HT1080 (cell line): ENCODE data around the gene GID8. TPM values are rescaled to one million over a fixed set of nuclear protein-coding genes. Genes with fewer than 3 reads are reported as not detected.
A peak's percentile ranks its signal among the peaks of the same experiment; 100 is the strongest.

Experiments used
- DNase-seq: peaks from one replicate; pipeline ENCODE4 v3.0.0-alpha.2; 2015; ENCODE audit warnings: low read depth
- polyA plus RNA-seq, 2 experiments: library from polyadenylated mRNA; depleted of rRNA; stranded (reverse); fragments of >200 nt; gene quantifications; 2 replicates each; pipeline ENCODE4 v1.2.3, GENCODE V29; 2015
- total RNA-seq: library from RNA; depleted of rRNA; stranded (reverse); fragments of >200 nt; shearing (Covaris generic); gene quantifications from 2 replicates; pipeline ENCODE4 v1.2.3, GENCODE V29; 2014; rRNA removed

GID8 gene
- 20.1 and 29.2 TPM in 2 replicates for total RNA-seq
- polyA plus RNA-seq (2015; cell fraction: cytosol; rRNA removed) = 22.2 and 27.8 TPM in 2 replicates
- polyA plus RNA-seq (2015; cell fraction: nucleus; rRNA removed) = 20.5 and 23.2 TPM in 2 replicates

DNA sequence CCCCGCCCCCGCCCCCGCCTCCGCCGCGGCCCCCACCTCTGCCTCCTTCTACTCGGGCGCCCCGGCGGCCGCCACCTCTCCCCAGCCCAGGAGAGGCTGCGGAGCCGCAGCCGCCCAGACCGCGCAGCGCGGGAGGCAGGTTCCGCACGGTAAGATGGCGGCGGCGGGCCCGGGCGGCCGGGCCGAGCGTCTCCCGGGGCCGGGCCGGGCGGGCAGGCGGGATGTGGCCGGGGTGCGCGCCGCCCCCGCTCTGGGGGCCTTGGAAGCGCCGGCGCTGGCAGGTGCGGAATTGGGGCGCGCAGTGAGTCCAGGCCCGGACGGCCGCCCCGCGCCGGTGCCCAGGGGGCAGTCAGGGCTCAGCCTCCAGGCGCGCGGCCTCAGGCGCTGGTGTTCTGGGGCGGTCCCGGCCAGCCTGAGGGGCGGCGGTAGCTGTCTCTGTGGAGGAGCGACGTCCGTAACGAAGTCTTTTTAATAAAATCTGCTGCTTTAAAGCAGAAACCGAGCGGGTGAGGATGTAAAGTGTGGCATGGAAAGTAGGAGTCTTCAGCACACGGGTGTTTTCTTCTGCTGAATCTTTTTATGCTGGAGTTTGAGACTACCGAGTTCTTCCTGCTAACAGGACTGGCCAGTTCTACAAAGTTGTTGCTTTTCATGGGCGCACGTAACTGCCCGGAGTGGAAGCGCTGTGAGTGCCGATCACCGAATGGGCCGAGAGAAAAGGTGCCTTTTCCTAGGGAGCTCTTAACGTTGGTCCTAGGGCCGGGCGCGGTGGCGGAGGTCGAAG, at the start of gene GID8:
Gene GID8, plus strand, starts transcription at position 43 of the 784 bp plus-strand sequence. CDS start 3,356 bp downstream, outside the sequence.
- peak; percentile 17 for DNase-seq

DNA sequence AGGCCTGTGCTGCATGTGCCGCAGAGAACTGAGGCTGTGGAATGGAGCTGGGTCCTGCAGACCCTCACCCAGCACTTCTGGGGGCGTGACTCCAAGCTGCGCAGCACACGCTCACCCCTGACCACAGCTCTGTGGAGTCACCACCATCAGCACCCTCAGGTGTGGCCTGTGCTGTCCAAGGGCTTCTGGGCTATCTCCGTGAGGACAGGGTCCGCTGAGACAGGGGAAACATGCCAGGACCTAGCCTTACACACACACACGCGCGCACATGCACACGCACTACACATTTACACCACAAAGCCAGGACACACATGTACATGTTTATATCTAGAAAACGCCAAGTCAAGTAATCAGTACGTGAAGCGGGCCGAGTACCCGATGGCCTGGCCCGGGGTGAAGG, 49.5 kb upstream of the GID8 start:
- no peak for DNase-seq

DNA sequence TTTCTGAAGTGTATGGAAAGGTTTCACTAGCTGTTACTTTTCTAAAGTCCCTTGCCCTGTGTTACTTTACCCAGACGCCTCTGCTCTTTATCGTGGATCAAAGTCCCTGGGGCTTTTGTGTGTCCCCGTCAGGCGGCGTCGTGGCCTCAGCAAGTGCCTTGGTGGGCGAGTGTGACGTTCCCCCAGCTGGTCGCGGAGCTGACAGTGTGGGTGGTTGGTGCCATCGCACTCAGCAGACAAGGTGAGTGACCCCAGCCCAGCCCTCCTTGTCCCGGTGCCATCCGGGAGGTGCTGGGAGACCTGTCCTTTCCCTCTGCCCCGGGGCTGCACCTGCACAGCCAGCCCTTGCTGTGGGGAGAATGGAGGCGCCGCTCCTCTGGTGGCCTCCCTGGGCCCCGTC, 49.0 kb upstream of the GID8 start:
- no peak for DNase-seq

GRCh38 chr20:62889411-62889810, 48.5 kb upstream of the GID8 start:
- no peak for DNase-seq

GRCh38 chr20:62889871-62890270, 48.1 kb upstream of the GID8 start:
- DNase-seq = no peak

- no peak for DNase-seq
Measured at GRCh38 chr20:62890444-62890843, 47.5 kb upstream of the GID8 start.

DNA sequence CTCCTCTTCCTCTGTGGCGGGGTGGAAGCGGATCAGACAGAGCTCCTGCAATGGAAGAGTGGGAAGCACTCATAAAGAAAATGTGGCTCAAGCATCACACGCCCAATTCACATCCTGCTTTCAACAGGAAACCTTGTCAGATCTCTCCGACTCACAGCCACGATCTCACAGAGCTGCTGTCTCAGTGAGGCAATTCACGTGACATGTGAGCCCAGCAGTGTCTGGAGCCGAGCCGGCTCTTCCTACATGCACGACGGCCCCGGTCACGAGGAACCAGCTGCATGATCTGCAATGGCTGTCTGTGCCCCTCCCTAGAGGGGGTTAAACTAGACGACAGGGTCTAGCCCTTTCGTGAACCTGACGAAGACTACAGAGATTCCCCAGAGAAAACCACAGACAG, 46.8 kb upstream of the GID8 start:
- peak; percentile 68 for DNase-seq

GRCh38 chr20:62892348-62893304, 45.3 kb upstream of the GID8 start:
- no peak for DNase-seq

GRCh38 chr20:62893700-62894099, 44.2 kb upstream of the GID8 start:
- DNase-seq = no peak

DNA sequence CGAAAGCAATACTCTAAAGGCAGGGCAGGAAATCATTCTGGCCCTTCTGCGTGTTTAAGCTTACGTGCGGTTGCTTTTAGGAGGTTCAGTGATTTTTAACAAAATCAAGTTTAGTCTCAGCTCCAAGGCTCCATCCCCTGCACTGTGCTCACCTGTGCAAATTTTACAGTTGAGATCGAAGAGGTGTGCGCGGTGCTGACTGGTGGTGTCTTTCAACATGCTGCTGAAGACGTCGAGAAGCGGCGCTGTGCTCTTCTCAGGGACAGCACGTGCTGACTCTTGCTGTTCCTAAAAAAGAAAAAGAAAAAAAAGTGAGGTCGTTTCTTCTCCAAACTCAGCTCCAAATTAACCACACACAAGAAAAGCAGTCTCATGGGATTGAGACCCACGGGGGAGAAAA, 43.7 kb upstream of the GID8 start:
- DNase-seq = no peak

DNA sequence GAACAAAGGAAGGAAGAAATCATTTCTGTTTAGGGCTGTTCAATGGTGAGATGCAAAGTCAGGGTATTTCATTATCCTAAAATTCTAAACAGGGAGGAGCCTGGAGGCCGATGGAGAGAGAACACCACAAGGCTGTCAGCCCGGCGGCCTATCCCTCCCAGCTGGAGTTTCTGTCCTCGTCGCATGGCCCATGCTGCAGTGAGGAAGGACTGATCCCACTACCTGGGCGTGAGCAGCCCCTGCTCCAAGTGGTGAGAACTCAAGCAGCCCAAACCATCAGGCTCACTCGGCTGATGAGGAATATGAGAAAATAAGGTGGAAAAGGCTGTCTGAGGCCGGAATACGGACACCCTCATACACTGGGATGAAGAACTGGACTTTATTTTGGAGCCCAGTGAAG, 42.4 kb upstream of the GID8 start:
- no peak for DNase-seq

- DNase-seq = no peak
Measured at GRCh38 chr20:62896526-62896925, 41.4 kb upstream of the GID8 start.

DNA sequence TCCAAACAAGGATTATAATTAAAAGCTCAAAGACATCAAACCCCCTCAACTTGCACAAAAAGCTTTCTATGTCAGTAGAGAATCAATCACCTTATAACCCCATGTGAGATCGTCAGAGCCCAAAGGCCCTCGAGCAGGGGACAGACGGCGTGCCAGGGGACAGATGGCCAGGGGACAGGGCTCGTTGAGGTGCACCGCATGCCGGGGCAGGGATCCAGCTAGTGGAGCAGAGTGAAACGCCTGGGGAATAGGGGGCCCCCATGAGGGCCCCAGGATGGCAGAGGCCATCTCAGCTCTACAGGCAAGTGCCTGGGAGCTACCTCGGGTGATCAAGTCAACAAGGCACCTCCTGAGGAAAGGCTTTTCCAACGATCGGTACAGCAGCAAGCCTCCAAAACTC, 40.3 kb upstream of the GID8 start:
- DNase-seq = no peak

DNA sequence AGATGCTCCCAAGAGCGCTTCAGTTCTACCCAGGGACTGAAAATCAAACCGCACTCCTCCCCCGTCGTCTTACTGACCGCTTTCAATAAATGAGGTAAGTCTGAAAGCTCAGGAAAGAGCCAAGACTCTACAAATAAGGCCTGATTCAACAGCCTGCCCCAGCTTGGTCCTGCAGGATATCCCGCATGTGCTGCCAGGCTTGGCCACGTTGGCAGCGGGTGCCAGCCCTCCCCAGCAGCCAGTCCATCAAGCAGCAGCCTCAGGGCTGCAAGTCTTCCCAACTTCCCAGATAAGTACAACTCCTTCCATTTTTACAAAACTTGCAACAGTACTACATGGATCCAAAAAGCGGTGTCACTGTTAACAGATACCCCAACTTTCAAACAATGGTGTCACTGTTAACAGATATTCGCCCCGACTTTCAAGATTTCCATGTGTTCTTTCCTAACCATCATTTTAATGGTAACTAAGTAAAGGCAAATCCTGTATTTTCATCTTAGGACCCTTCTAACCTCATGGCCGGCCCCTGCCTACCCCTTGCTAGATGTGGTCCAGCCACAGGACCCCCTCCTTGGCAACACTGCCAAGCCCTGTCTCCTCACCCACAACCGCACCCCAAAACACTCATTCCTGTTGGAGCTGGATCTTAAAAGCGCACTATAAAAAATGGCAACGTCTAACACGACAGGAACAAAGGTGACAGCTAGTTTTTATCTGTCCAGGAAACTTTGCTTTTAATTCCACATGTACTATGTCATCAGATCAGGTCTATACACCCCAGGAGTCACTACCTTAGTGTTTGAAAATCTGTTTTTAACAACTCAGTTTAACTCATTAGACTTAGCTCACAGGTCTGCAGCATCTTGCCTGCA, 39.6 kb upstream of the GID8 start:
- no peak for DNase-seq

DNA sequence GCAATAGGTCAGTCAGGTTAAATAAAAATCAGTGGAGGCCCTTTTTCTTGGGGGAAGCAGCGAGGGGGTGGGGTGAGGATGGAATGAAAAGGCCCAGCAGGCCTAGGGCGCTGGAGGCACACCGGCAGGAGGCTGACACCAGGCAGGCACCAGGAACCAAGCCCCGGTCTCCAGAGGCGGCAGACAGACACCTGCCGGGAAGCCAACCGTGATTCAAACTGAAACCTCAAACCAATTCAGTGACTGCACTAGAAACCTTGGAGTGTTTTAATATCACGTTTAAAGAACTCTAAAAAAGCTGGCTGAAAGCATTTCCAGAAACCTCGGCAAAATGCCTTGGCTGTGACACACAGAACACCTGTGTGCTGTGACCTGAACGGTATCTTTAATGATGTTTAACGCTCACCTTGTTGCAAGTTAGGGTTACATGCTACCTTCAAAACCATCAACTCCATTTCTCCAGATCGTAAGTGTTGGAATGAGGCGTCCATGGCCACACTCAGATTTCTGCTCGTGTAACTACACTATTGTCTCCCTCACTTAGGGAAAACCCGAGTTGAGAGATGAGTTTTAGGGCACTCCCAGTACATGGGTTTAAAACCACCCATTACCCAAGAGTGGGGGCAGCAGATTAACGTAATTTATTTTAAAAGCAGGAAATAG, 38.8 kb upstream of the GID8 start:
- DNase-seq = no peak

DNA sequence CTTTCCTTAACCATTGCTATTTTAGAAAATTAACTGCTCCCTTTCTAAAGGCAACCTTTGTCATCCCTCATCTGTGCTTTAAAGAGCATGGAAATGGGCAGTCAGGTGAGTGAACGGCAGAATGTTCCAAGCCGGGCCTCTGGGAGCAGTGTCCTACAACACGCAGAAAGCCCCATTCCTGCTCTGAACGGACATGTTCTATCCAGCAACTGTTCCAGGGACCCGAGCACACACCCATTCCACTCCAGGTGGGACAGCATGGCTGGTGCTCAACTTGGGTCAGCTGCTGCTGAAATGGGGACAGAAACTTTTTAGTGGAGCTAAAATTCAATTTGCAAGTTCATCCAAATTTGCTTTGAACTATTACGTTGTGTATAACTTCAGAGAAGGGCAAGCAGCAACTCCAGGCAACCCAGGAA, 38.3 kb upstream of the GID8 start:
- DNase-seq = no peak

DNA sequence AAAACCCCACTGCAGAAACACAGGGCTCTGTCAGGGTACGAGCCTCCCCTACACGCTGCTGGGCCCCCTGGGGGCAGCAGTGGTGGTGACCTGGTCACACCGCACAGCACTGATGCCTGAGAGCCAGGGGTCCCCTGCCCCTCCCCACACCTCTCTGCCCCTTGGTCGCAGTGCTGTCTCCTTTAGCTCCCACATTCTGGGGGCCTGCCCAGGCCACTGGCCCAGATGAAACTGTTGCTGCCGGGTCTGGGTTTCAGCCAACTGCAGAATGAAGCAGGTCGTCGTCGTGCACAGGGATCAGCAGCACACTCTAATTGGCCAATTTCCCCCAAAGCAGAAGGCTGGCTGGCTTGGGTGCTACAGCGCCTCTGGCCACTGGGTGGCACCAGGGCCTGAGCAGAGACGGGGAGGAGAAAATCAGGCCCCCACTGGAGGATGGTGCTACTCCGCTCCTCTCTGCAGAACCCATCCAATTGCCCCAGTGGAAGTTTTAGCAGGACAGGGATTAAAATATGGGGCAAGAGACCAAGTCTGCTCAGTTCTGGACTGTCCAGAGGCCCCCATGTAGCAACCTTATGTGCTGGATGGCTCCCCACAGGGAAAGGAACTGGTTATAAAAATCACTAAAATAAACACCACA, 37.8 kb upstream of the GID8 start:
- DNase-seq = peak; percentile 56

- no peak for DNase-seq
Measured at GRCh38 chr20:62900692-62901584, 37.0 kb upstream of the GID8 start.

GRCh38 chr20:62901891-62902290, 36.1 kb upstream of the GID8 start:
- no peak for DNase-seq
